KMS-11 (cell line): ENCODE data around the gene ATXN10.

Experiments used
- H2AFZ ChIP-seq: fragments of 200-600 bp; sonication (generic); 2 replicates; pipeline ENCODE4 v1.6.1; 2016; ENCODE audit warnings: antibody characterized with exemption, mixed run types, low read depth
- H3K27ac ChIP-seq: fragments of 200-600 bp; sonication (generic); 2 replicates; pipeline ENCODE4 v1.6.1; 2016; ENCODE audit warnings: mild to moderate bottlenecking, mixed run types
- H3K27me3 ChIP-seq: fragments of 200-600 bp; sonication (generic); 2 replicates; pipeline ENCODE4 v1.6.1; 2017; ENCODE audit warnings: mild to moderate bottlenecking, low read depth, mixed run types, moderate library complexity; ENCODE audit not compliant: insufficient read depth
- H3K36me3 ChIP-seq: fragments of 200-600 bp; sonication (generic); 2 replicates; pipeline ENCODE4 v1.6.1; 2017; ENCODE audit warnings: mild to moderate bottlenecking, mixed run types; ENCODE audit not compliant: insufficient read depth
- H3K4me1 ChIP-seq: fragments of 200-600 bp; sonication (generic); 2 replicates; pipeline ENCODE4 v1.6.1; 2016; ENCODE audit warnings: mild to moderate bottlenecking, low read depth, mixed run types; ENCODE audit not compliant: poor library complexity, severe bottlenecking
- H3K4me2 ChIP-seq: fragments of 200-600 bp; sonication (generic); 2 replicates; pipeline ENCODE4 v1.7.0; 2016; ENCODE audit warnings: mild to moderate bottlenecking, mixed run types
- H3K4me3 ChIP-seq: fragments of 200-600 bp; sonication (generic); IDR thresholded peaks from 2 replicates; pipeline ENCODE4 v1.6.1; 2017; ENCODE audit warnings: low read depth, low read length, mixed read lengths; ENCODE audit not compliant: insufficient read depth
- H3K79me2 ChIP-seq: fragments of 200-600 bp; sonication (generic); 2 replicates; pipeline ENCODE4 v1.6.1; 2016; ENCODE audit warnings: low read depth, mixed run types; ENCODE audit not compliant: insufficient read depth
- H3K9ac ChIP-seq: fragments of 200-600 bp; sonication (generic); 2 replicates; pipeline ENCODE4 v1.6.1; 2016; ENCODE audit warnings: mild to moderate bottlenecking, mixed run types
- H4K20me1 ChIP-seq: fragments of 200-600 bp; sonication (generic); 2 replicates; pipeline ENCODE4 v1.6.1; 2016; ENCODE audit warnings: mild to moderate bottlenecking, mixed run types; ENCODE audit not compliant: insufficient read depth
- CTCF ChIP-seq: fragments of 200-600 bp; sonication (generic); conservative IDR thresholded peaks from 2 replicates; pipeline ENCODE4 v1.6.1; 2017; ENCODE audit warnings: low read depth, mild to moderate bottlenecking, antibody characterized with exemption, low read length, moderate library complexity, mixed read lengths

Gene ATXN10

DNA sequence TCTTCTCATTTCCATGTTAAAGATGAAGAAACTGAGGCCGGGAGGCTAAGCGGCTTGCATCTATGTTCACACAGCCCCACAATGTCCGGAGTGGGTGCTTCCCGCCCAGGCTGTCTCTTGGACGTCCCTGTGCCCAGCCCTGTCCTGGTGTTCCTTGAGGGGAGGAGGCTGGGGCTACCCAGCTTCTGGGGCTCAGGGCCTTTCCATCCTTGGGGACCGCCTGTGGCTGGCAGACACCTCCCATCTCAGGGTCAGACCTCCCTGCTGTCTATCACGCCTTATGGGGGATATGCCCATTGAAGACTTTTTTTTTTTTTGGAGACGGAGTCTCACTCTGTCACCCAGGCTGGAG, 209.9 kb downstream of the ATXN10 start:
- no peak overlapping the region for H3K4me2 ChIP-seq
- no peaks in the 10 kb centered on the region for H3K79me2 ChIP-seq
- no peak overlapping the region for H3K9ac ChIP-seq
- H3K36me3 ChIP-seq = no peaks in the 10 kb centered on the region
- peaks cover 68% of the 10 kb centered on the region for H3K27me3 ChIP-seq
- TF ChIP-seq CTCF = no peak
- H3K4me1 ChIP-seq = no peaks in the 10 kb centered on the region
- H3K4me3 ChIP-seq = no peak overlapping the region
- H2AFZ ChIP-seq = no peak overlapping the region
- no peak overlapping the region for H3K27ac ChIP-seq
- no peaks in the 10 kb centered on the region for H4K20me1 ChIP-seq

- Histone ChIP-seq H3K36me3 (no peaks in the 10 kb centered on the region), H3K79me2 (no peaks in the 10 kb centered on the region), H3K9ac (no peak overlapping the region), H3K4me2 (no peak overlapping the region), H3K27ac (no peak overlapping the region), H4K20me1 (no peaks in the 10 kb centered on the region), H3K27me3 (peaks cover 58% of the 10 kb centered on the region), H2AFZ (no peak overlapping the region), H3K4me3 (no peak overlapping the region), H3K4me1 (no peaks in the 10 kb centered on the region)
- TF ChIP-seq CTCF = no peak
Observed at GRCh38 chr22:45882881-45883810, 211.5 kb downstream of the ATXN10 start.

DNA sequence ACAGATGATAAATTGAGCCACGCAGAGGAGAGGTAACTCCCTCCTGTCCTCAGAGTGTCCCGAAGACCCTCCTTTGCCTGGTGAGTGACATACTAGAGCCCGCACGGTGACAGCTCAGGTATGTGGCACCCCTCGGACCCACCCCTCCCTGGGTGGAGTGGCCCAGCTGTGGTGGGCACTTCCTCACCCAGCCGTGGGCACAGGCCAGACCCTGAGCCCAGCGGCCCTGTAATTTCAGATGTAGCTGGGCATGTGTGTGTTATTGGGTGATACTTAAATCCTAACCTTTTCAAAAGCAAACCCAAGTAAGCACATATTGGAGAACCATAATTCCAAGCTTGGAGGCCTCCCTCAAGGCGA, 212.2 kb downstream of the ATXN10 start:
- Histone ChIP-seq H3K79me2 (no peaks in the 10 kb centered on the region), H3K36me3 (no peaks in the 10 kb centered on the region), H3K4me2 (no peak overlapping the region), H3K27ac (no peak overlapping the region), H3K9ac (no peak overlapping the region), H3K4me1 (no peaks in the 10 kb centered on the region), H2AFZ (no peak overlapping the region), H3K4me3 (no peak overlapping the region), H3K27me3 (peaks cover 53% of the 10 kb centered on the region), H4K20me1 (no peaks in the 10 kb centered on the region)
- TF ChIP-seq CTCF = no peak

- no peak overlapping the region for H2AFZ ChIP-seq
- no peak overlapping the region for H3K4me3 ChIP-seq
- H3K4me1 ChIP-seq = no peaks in the 10 kb centered on the region
- H3K9ac ChIP-seq = no peak overlapping the region
- no peaks in the 10 kb centered on the region for H4K20me1 ChIP-seq
- H3K27ac ChIP-seq = no peak overlapping the region
- H3K27me3 ChIP-seq = peaks cover 53% of the 10 kb centered on the region
- no peaks in the 10 kb centered on the region for H3K79me2 ChIP-seq
- no peak for TF ChIP-seq CTCF
- H3K4me2 ChIP-seq = no peak overlapping the region
- H3K36me3 ChIP-seq = no peaks in the 10 kb centered on the region
Observed at GRCh38 chr22:45884201-45885062, 212.8 kb downstream of the ATXN10 start.
